Panc1 (cell line): Measurements from ENCODE around the gene SEPHS1. TPM values are rescaled to one million over a fixed set of nuclear protein-coding genes. Genes with fewer than 3 reads are reported as not detected.

ENCODE experiments used
- ATAC-seq: fragments of 200-7000 bp; cut with Tn5 transposase; 2 replicates; pipeline ENCODE4 v1.9.1; 2020; ENCODE audit warnings: mild to moderate bottlenecking, moderate library complexity
- BruUV-seq: library from RNA; stranded (reverse); fragments of 400-500 nt; replicated peaks from 2 replicates; lab custom pipeline; 2021; lab: Mats Ljungman, UMichigan
- CTCF ChIA-PET: fragments of 300-600 bp; sonication (Branson Sonifier 250); formaldehyde crosslinking; loops from one replicate; lab custom pipeline; 2022; ENCODE audit warnings: antibody characterized with exemption; lab: Charles Lee
- POLR2A ChIA-PET: fragments of 300-600 bp; sonication (Branson Sonifier 250); formaldehyde crosslinking; loops from one replicate; lab custom pipeline; 2022; ENCODE audit warnings: antibody characterized with exemption; lab: Charles Lee
- DNase-seq: peaks from one replicate; pipeline ENCODE4 v3.0.0-alpha.2; 2010; ENCODE audit warnings: low read depth, low spot score
- H3K27ac ChIP-seq: 2 replicates; pipeline ENCODE4 v1.5.1; 2011; ENCODE audit warnings: mild to moderate bottlenecking, low read length, inconsistent platforms
- H3K27me3 ChIP-seq: fragments of 200-500 bp; sonication (Bioruptor generic); 2 replicates; pipeline ENCODE4 v1.6.0; 2014; ENCODE audit warnings: low read length, inconsistent platforms; ENCODE audit not compliant: control insufficient read depth, insufficient read depth
- H3K36me3 ChIP-seq: fragments of 200-500 bp; sonication (Bioruptor generic); 2 replicates; pipeline ENCODE4 v1.5.1; 2014; ENCODE audit warnings: inconsistent platforms, mild to moderate bottlenecking, low read length, moderate library complexity; ENCODE audit not compliant: control insufficient read depth, insufficient read depth
- H3K4me1 ChIP-seq: 2 replicates; pipeline ENCODE4 v1.5.1; 2011; ENCODE audit warnings: inconsistent platforms, mild to moderate bottlenecking, low read length, moderate library complexity; ENCODE audit not compliant: control insufficient read depth, insufficient read depth
- H3K4me3 ChIP-seq, 2 experiments: 2 replicates each; pipeline ENCODE4 v1.5.1; 2011 to 2012; ENCODE audit warnings: low read depth in 2 of 2, low read length in 2 of 2, mild to moderate bottlenecking in 2 of 2, inconsistent platforms in 1 of 2, moderate library complexity in 1 of 2
- H3K9me3 ChIP-seq: fragments of 200-500 bp; sonication (Bioruptor generic); 2 replicates; pipeline ENCODE4 v1.5.1; 2014; ENCODE audit warnings: low read depth, mild to moderate bottlenecking, inconsistent platforms, low read length, moderate library complexity; ENCODE audit not compliant: control insufficient read depth, insufficient read depth
- CTCF ChIP-seq: fragments of 450-650 bp; IDR thresholded peaks from 2 replicates; pipeline ENCODE4 v1.5.1; 2017; ENCODE audit warnings: mild to moderate bottlenecking
- POLR2AphosphoS5 ChIP-seq: IDR thresholded peaks from 2 replicates; pipeline ENCODE4 v1.6.1; 2012; ENCODE audit warnings: mild to moderate bottlenecking, low read depth, low read length, moderate library complexity
- REST ChIP-seq, 2 experiments: IDR thresholded peaks; 2 replicates each; pipeline ENCODE4 v1.6.1; 2011 to 2012; ENCODE audit warnings: low read depth in 2 of 2, control low read depth in 1 of 2, low read length in 1 of 2, mild to moderate bottlenecking in 1 of 2, moderate library complexity in 1 of 2; ENCODE audit not compliant: insufficient read depth in 1 of 2
- SIN3A ChIP-seq: IDR thresholded peaks from 2 replicates; pipeline ENCODE4 v1.6.1; 2012; ENCODE audit warnings: low read depth, mild to moderate bottlenecking, low read length, moderate library complexity, borderline replicate concordance; ENCODE audit not compliant: insufficient read depth
- TCF7L2 ChIP-seq: IDR thresholded peaks from 2 replicates; pipeline ENCODE4 v1.6.1; 2011; ENCODE audit warnings: mild to moderate bottlenecking, low read depth, low read length, inconsistent platforms
- in situ Hi-C: cut with HindIII; loops from 2 replicates; pipeline ENCODE4 v1.10.0; 2016; ENCODE audit warnings: low sequenced_read_pairs, low pct_unique_long_range_greater_than_20kb
- intact Hi-C: fragments of 100-400 bp; cut with micrococcal nuclease; formaldehyde crosslinking; loops from one replicate; pipeline ENCODE4 v1.10.0; 2022; ENCODE audit not compliant: unreplicated experiment
- total RNA-seq: library from RNA; stranded (reverse); gene quantifications from one replicate; pipeline ENCODE4 v1.2.1, GENCODE V29; 2021; ENCODE audit not compliant: unreplicated experiment

SEPHS1 gene
- total RNA-seq, 1 experiment from 2014 or later: 47.1 TPM

- ATAC-seq (no peak), DNase-seq (no peak)
- Histone ChIP-seq H3K4me3 (no peak overlapping the region), H3K27me3 (no peaks in the 10 kb centered on the region), H3K36me3 (no peaks in the 10 kb centered on the region), H3K4me1 (no peaks in the 10 kb centered on the region), H3K27ac (no peak overlapping the region), H3K9me3 (no peaks in the 10 kb centered on the region)
- TF ChIP-seq REST (IDR thresholded peaks at IDR 0.05; ENCODE audit: insufficient read depth in 1 of 2, low read depth in 2 of 2, low read length in 1 of 2) (no peak), SIN3A (no peak), CTCF (no peak), POLR2AphosphoS5 (no peak), TCF7L2 (no peak)
- in situ Hi-C loops (no loop called here), intact Hi-C loops (no loop called here)
- POLR2A ChIA-PET: no interaction called here
- CTCF ChIA-PET: no interaction called here
- BruUV-seq: no TSS peak
Observed at GRCh38 chr10:13365831-13366230, 17.7 kb upstream of the SEPHS1 start.

GRCh38 chr10:13365243-13365642, 17.1 kb upstream of the SEPHS1 start:
- Histone ChIP-seq H3K9me3 (no peaks in the 10 kb centered on the region), H3K4me1 (no peaks in the 10 kb centered on the region), H3K4me3 (no peak overlapping the region), H3K36me3 (no peaks in the 10 kb centered on the region), H3K27me3 (no peaks in the 10 kb centered on the region), H3K27ac (no peak overlapping the region)
- DNase-seq: no peak
- CTCF ChIA-PET: no interaction called here
- no TSS peak for BruUV-seq
- TF ChIP-seq SIN3A: no peak
- TF ChIP-seq REST (IDR thresholded peaks at IDR 0.05; ENCODE audit: insufficient read depth in 1 of 2, low read depth in 2 of 2, low read length in 1 of 2): no peak
- in situ Hi-C loops (no loop called here), intact Hi-C loops (no loop called here)
- POLR2A ChIA-PET: no interaction called here
- ATAC-seq: no peak
